Suprapubic skin (tissue), 4 donors: Measurements from ENCODE around the gene POTEJ. TPM values are rescaled to one million over a fixed set of nuclear protein-coding genes. Genes with fewer than 3 reads are reported as not detected.
"Not testable (repeated sequence)": the region's sequence is repeated elsewhere in the genome, so short reads cannot be mapped to it uniquely, and the experiment has no call there.

Experiments used
- DNase-seq, 2 donors: peaks; one replicate each; pipeline ENCODE4 v3.0.0-alpha.2; 2019; ENCODE audit warnings: low spot score in 2 of 2
- H3K27ac ChIP-seq: fragments of 200-600 bp; sonication (generic); one replicate; pipeline ENCODE4 v1.5.1; 2019
- H3K27me3 ChIP-seq: fragments of 200-600 bp; sonication (generic); one replicate; pipeline ENCODE4 v1.5.1; 2019
- H3K36me3 ChIP-seq: fragments of 200-600 bp; sonication (generic); one replicate; pipeline ENCODE4 v1.5.1; 2019
- H3K4me1 ChIP-seq: fragments of 200-600 bp; sonication (generic); one replicate; pipeline ENCODE4 v1.5.1; 2019
- H3K4me3 ChIP-seq: fragments of 200-600 bp; sonication (generic); one replicate; pipeline ENCODE4 v1.5.1; 2019; ENCODE audit warnings: mild to moderate bottlenecking
- H3K9me3 ChIP-seq: fragments of 200-600 bp; sonication (generic); one replicate; pipeline ENCODE4 v1.5.1; 2019
- WGBS: methylation state at CpG from one replicate; pipeline ENCODE4 v1.1.5; 2018; 5-methylcytosine and 5-hydroxymethylcytosine counted together
- total RNA-seq, 4 donors: library from RNA; depleted of rRNA; stranded (reverse); fragments of >200 nt; gene quantifications; one replicate each; pipeline ENCODE4 v1.1.0, GENCODE V29; 2016

POTEJ gene
- not detected for total RNA-seq

- DNase-seq, H3K9me3 ChIP-seq, H3K36me3 ChIP-seq, H3K27ac ChIP-seq, H3K4me3 ChIP-seq, H3K4me1 ChIP-seq, H3K27me3 ChIP-seq: not testable (repeated sequence)
- no CpG with 5 or more reads among the region's 13 CpGs for WGBS
Measured at GRCh38 chr2:130611140-130611539, at the start of gene POTEJ. TSS of gene POTEJ (plus strand) at chr2:130611440. CDS start at chr2:130611533, 93 bp downstream.

DNA sequence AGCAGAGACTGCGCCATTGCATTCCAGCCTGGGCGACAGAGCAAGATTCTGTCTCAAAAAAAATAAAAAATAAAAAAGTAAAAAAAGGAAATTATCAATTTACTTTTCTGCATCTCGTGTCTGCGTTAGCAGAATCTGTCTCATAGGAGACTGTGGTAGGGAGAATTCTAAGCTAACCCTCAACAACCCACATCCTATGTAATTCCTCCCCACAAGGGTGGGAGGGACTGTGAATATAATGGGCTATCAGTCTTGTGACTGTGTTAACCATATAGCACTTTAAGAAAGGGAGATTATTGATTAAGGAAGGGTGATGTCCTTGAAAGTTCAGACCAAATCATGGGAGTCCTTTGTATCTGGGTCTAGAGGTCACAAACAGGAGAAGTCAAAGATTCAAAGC, 45.1 kb upstream of the POTEJ start:
- not testable (repeated sequence) for H3K4me1 ChIP-seq, H3K9me3 ChIP-seq, H3K36me3 ChIP-seq, H3K27ac ChIP-seq, H3K4me3 ChIP-seq, H3K27me3 ChIP-seq, DNase-seq
- WGBS: no CpG with 5 or more reads among the region's 4 CpGs

GRCh38 chr2:130571929-130572328, 39.3 kb upstream of the POTEJ start:
- not testable (repeated sequence) for H3K4me1 ChIP-seq, H3K27ac ChIP-seq, DNase-seq, H3K9me3 ChIP-seq, H3K4me3 ChIP-seq, H3K36me3 ChIP-seq, H3K27me3 ChIP-seq
- no CpG with 5 or more reads among the region's 3 CpGs for WGBS

DNA sequence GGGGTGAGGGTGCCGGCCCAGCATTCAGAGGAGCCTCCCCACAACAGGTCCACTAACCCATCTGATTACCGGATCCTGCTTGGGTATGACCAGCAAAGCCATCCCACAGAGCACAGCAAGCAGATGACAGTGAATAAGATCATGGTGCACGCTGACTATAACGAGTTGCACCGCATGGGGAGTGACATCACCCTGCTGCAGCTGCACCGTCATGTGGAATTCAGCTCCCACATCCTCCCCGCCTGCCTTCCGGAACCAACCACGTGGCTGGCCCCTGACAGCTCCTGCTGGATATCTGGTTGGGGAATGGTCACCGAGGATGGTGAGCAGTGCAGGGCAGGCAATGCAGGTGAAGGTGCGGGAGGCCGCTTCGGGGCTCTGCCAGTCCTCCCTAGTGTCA, 37.0 kb upstream of the POTEJ start:
- not testable (repeated sequence) for H3K27ac ChIP-seq, H3K36me3 ChIP-seq, H3K4me1 ChIP-seq, H3K9me3 ChIP-seq, H3K4me3 ChIP-seq, H3K27me3 ChIP-seq, DNase-seq
- WGBS: no CpG with 5 or more reads among the region's 13 CpGs

DNA sequence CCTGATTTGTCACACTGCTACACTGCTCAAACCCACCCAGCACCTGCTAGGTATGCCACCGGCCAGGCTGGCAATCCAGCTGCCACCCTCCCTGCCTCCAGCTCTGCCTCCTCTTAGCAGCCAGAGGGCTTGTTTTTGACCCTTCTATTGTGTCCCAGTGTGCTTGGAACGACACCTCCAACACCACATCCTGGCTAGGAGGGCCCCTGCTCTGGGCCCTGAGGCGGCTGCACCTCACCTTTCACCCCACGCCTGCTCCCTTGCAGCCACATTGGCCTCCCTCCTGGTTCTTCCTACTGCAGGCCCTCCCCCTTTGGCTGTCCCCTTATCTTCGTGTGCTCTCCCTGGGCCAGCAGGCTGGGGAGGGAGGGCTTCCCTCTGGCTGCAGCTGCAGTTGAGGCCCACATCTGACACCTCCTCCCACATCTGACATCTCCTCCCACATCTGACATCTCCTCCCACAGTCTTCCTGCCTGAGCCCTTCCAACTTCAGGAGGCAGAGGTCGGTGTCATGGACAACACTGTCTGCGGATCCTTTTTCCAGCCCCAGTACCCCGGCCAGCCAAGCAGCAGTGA, 34.9 kb upstream of the POTEJ start:
- not testable (repeated sequence) for H3K27me3 ChIP-seq, H3K4me1 ChIP-seq, H3K27ac ChIP-seq, H3K36me3 ChIP-seq, H3K4me3 ChIP-seq, H3K9me3 ChIP-seq, DNase-seq
- WGBS: no CpG with 5 or more reads among the region's 8 CpGs

GRCh38 chr2:130577559-130577958, 33.7 kb upstream of the POTEJ start:
- not testable (repeated sequence) for H3K36me3 ChIP-seq, H3K27me3 ChIP-seq, H3K4me3 ChIP-seq, H3K4me1 ChIP-seq, DNase-seq, H3K9me3 ChIP-seq, H3K27ac ChIP-seq
- no CpG with 5 or more reads among the region's 4 CpGs for WGBS

DNA sequence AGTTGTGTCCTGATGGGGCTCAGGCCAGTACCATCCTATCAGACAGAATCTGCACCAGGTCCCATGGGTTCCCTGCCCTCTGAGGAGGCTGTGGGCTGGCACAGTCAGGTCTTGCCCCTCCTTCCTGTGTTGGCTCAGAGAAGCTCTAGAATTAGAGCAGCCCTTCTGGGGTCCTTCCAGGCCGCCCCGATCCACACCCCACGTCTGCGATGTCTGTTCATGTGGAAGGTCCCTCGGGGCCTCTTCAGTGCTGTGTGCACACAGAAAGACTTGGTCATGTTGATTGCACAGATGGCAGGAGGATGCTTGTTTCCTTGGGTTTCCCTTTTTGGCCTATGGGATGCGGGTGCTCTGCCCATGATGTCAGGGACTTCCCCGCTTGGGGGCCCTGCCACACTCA, 32.1 kb upstream of the POTEJ start:
- not testable (repeated sequence) for H3K27me3 ChIP-seq, H3K9me3 ChIP-seq, H3K36me3 ChIP-seq, H3K4me3 ChIP-seq, H3K27ac ChIP-seq, H3K4me1 ChIP-seq
- 82% methylated on average over 5 of the region's 7 CpGs for WGBS
- DNase-seq: peak; percentile 14 to 21

- H3K27ac ChIP-seq, H3K27me3 ChIP-seq: not testable (repeated sequence)
- DNase-seq: peak; percentile 26 to 40
Measured at GRCh38 chr2:130581491-130581890, 29.7 kb upstream of the POTEJ start.

GRCh38 chr2:130582970-130583369, 28.3 kb upstream of the POTEJ start:
- H3K27ac ChIP-seq, H3K9me3 ChIP-seq, H3K4me3 ChIP-seq, H3K36me3 ChIP-seq, H3K4me1 ChIP-seq, H3K27me3 ChIP-seq: not testable (repeated sequence)
- no CpG with 5 or more reads among the region's 7 CpGs for WGBS
- peak in 1 of 2 donors; percentile 15 for DNase-seq

More at GRCh38 chr2:130581491-130581890, 29.7 kb upstream of the POTEJ start:
- H3K36me3 ChIP-seq, H3K4me1 ChIP-seq, H3K9me3 ChIP-seq, H3K4me3 ChIP-seq: not testable (repeated sequence)
- no CpG with 5 or more reads among the region's 7 CpGs for WGBS

- not testable (repeated sequence) for H3K27ac ChIP-seq, H3K27me3 ChIP-seq, H3K4me1 ChIP-seq, H3K36me3 ChIP-seq, H3K9me3 ChIP-seq, H3K4me3 ChIP-seq
- 77% methylated on average over 4 of the region's 7 CpGs for WGBS
- peak; percentile 15 to 28 for DNase-seq
Measured at GRCh38 chr2:130583582-130583981, 27.7 kb upstream of the POTEJ start.

GRCh38 chr2:130584726-130585125, 26.5 kb upstream of the POTEJ start:
- not testable (repeated sequence) for H3K36me3 ChIP-seq, H3K27me3 ChIP-seq, H3K27ac ChIP-seq, H3K4me3 ChIP-seq, H3K9me3 ChIP-seq, DNase-seq, H3K4me1 ChIP-seq
- no CpG with 5 or more reads among the region's 4 CpGs for WGBS

DNA sequence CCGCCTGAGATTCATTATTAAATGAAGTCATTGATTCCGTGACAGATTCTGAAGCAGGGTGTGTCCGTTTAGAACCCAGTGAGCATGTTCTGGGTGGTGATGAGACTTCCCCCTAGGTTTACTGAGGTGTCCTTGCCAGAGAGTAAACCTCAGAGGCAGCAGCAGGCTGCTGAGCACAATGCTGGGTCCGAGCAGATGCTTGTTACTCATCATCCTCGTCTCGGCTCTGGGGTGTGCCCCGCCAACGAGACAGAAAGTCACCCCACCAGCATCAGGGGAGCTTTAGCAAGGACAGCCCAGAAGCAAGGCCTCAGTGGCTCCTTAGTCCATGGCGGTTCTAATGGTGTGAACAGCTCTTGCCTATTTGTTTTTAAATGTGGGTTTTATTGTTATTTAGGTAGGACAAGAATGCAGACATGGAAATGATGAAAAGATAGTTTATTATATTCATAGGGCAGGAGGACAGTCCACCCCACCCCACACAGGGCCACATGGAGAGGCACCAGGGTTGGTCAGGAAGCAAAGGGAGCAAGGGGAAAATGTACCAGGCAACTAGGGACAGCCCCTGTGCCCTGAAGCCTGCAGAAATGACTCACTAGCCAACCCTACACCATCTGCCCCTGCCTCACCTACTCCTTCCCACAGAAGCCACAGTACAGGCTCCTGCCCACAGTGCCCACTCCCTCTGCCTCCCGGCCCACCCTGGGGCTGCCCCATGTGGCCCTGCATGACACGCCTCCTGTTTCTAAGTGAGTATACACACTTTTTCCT, 22.4 kb upstream of the POTEJ start:
- not testable (repeated sequence) for H3K27ac ChIP-seq, H3K27me3 ChIP-seq, H3K9me3 ChIP-seq, H3K36me3 ChIP-seq, H3K4me1 ChIP-seq, H3K4me3 ChIP-seq
- WGBS: 67% methylated on average over 1 of the region's 11 CpGs
- DNase-seq: peak in 1 of 2 donors; percentile 11

GRCh38 chr2:130590170-130590841, 20.9 kb upstream of the POTEJ start:
- WGBS: 48% methylated on average over 5 of the region's 8 CpGs
- H3K9me3 ChIP-seq, H3K36me3 ChIP-seq, DNase-seq, H3K27ac ChIP-seq, H3K4me3 ChIP-seq, H3K27me3 ChIP-seq, H3K4me1 ChIP-seq: not testable (repeated sequence)

DNA sequence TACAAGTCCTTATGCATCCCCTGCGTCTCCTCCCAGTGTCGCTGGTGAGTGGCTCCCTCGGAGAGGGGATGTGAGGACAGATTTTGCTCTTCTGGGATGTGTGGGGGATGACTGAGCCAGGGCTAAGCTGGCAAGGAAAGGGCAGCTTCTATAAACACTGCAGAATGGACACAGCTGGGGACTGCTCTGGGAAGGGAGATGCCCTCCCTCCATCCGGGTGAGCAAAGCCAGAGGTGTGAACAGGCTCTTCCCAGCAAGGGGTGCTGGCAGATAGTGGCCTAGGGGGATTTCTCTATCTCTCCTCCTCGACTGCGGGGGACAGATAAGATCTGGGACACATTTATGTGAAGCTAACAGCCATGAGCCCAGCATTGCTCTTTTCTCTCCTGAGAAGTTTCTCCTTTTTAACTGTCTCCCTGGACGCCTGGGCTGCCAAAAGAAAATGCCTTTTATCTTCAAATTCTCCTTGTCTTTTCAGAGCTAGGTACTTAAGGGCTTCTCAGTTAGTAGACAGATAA, 20.3 kb upstream of the POTEJ start:
- H3K27ac ChIP-seq, H3K36me3 ChIP-seq, H3K9me3 ChIP-seq, H3K4me3 ChIP-seq, H3K4me1 ChIP-seq, H3K27me3 ChIP-seq: not testable (repeated sequence)
- DNase-seq: peak in 1 of 2 donors; percentile 14
- 10% methylated on average over 6 of the region's 7 CpGs for WGBS
